Cardiac fibroblast (primary cell): ENCODE results near the gene ISOC2.
"Not testable (repeated sequence)": the region's sequence is repeated elsewhere in the genome, so short reads cannot be mapped to it uniquely, and the experiment has no call there.

Experiments
- DNase-seq, 2 donors: peaks; one replicate each; pipeline versions ENCODE4 v3.0.0 to v3.0.0-alpha.2; 2010; ENCODE audit warnings: low read depth in 2 of 2
- H3K4me3 ChIP-seq, 2 donors: replicated peaks in 1 of 2; 1 replicate in 1 of 2; 2 replicates in 1 of 2; pipeline ENCODE4 v1.5.1; 2011; ENCODE audit warnings: low read depth in 2 of 2, low read length in 2 of 2, mild to moderate bottlenecking in 2 of 2, moderate library complexity in 1 of 2
- CTCF ChIP-seq: IDR thresholded peaks from one replicate; pipeline ENCODE4 v1.5.1; 2011; ENCODE audit warnings: low read depth, mild to moderate bottlenecking, low read length, inconsistent platforms

The ISOC2 gene

DNA sequence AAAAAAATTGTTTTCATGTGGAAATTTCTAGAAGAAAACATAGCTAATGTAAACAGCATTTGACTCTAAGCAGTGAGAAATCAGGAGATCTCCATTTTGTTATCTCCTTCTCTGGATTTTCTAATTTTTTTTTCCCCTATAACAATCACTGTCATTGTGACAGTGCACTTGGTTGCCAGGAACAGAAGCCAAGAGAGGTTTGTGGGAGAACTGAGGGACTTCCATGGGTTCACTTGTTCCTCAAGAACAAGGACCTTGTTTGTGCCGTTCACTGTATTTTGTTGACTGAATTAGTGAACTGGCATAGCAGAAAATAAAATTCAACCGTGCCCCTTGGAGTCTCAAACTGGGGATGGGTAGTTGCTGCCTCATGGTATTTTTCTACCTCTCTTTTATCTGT is 35.4 kb downstream of the ISOC2 start:
- no peak overlapping the region for H3K4me3 ChIP-seq
- TF ChIP-seq CTCF = no peak
- no peak for DNase-seq

GRCh38 chr19:55424518-55424917 is 36.9 kb downstream of the ISOC2 start:
- no peak for TF ChIP-seq CTCF
- no peak for DNase-seq
- H3K4me3 ChIP-seq = no peak overlapping the region

GRCh38 chr19:55423225-55424005 is 38.0 kb downstream of the ISOC2 start:
- no peak for TF ChIP-seq CTCF
- DNase-seq = no peak
- no peak overlapping the region for H3K4me3 ChIP-seq

DNA sequence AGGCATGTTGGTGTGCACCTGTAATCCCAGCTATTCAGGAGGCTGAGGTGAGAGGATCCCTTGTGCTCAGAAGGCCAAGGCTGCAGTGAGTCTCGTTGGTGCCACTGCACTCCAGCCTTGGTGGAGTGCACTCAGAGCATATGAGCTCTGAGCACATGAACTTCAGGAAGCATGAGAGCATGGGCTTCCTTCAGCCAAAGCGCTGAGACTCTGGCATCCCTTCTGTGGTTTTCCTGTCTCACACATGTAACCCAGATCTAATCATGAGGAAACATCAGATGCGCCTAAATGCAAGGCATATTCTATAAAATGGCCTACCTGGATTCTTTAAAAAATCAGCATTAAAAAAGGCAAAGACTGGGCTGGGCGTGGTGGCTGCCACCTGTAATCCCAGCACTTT is 40.2 kb downstream of the ISOC2 start:
- H3K4me3 ChIP-seq, DNase-seq: not testable (repeated sequence)

- no peak for DNase-seq
- no peak for TF ChIP-seq CTCF
Observed at GRCh38 chr19:55419624-55420236, 41.7 kb downstream of the ISOC2 start.

DNA sequence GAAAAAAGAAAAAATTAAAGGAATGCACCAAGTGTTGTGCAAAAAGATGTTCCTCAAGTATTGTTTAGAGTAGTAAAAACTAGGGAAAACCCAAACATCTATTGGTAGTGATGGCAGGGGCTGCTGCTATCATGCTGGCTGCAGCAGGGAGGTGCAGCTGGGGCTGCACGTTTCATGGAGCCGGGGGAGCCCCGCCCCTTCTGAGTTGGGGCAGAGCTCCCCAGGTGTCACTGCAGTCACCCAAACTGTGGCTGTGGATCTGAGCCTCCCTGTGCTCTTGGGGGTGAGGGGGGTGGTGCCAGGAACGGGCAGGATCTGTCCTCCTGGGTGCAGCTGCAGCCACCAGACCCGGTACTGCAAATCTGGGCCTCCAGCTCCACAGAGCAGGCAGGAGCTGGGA is 42.3 kb downstream of the ISOC2 start:
- H3K4me3 ChIP-seq = no peak overlapping the region
- no peak for TF ChIP-seq CTCF
- no peak for DNase-seq

More at GRCh38 chr19:55419624-55420236, 41.7 kb downstream of the ISOC2 start:
- H3K4me3 ChIP-seq = no peak overlapping the region

DNA sequence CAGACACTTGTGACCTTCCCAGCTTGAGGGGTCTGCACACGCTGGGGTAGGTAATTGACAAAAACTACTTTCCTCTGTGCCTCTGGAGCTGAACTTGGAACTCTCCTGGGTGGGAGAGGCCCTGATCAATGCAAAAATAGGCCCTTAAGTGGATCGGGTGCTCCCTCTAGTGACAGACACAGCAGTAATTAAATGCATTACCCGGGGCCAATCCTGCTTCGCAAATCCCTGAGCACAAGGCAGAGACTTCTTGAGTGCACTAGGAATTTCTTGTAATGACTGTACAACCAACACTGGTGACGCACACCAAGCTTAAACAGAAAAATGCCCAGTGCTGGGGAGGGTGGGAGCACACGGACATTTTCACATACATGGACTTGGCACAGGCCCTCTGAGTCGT is 43.3 kb downstream of the ISOC2 start:
- peak; percentile 88 to 89 for DNase-seq

More for the DNA sequence above, 43.3 kb downstream of the ISOC2 start:
- TF ChIP-seq CTCF = peak; percentile 62
- H3K4me3 ChIP-seq = no peak overlapping the region
